GM10847 (cell line): Measurements from ENCODE around the gene CUEDC1.

ENCODE experiments used
- POLR2A ChIP-seq: IDR thresholded peaks from 2 replicates; pipeline ENCODE4 v1.6.1; 2011; ENCODE audit not compliant: insufficient read length; ENCODE audit errors: extremely low read depth

Gene CUEDC1

GRCh38 chr17:57918017-57918895, 37.0 kb downstream of the CUEDC1 start:
- TF ChIP-seq POLR2A: no peak

- no peak for TF ChIP-seq POLR2A
Observed at GRCh38 chr17:57916925-57917858, 38.0 kb downstream of the CUEDC1 start.

- TF ChIP-seq POLR2A: no peak
Observed at GRCh38 chr17:57915985-57916757, 39.0 kb downstream of the CUEDC1 start.

- TF ChIP-seq POLR2A: no peak
Observed at GRCh38 chr17:57915544-57915943, 39.7 kb downstream of the CUEDC1 start.

GRCh38 chr17:57914273-57915142, 40.7 kb downstream of the CUEDC1 start:
- no peak for TF ChIP-seq POLR2A

GRCh38 chr17:57913575-57914272, 41.5 kb downstream of the CUEDC1 start:
- no peak for TF ChIP-seq POLR2A

- no peak for TF ChIP-seq POLR2A
Observed at GRCh38 chr17:57911834-57912673, 43.2 kb downstream of the CUEDC1 start.

- no peak for TF ChIP-seq POLR2A
Observed at GRCh38 chr17:57910462-57911420, 44.5 kb downstream of the CUEDC1 start.

GRCh38 chr17:57909551-57909950, 45.7 kb downstream of the CUEDC1 start:
- TF ChIP-seq POLR2A: no peak

- no peak for TF ChIP-seq POLR2A
Observed at GRCh38 chr17:57908278-57908677, 46.9 kb downstream of the CUEDC1 start.

GRCh38 chr17:57906910-57907309, 48.3 kb downstream of the CUEDC1 start:
- no peak for TF ChIP-seq POLR2A
